Colonic mucosa (tissue), 4 donors: Measurements from ENCODE around the gene DYNLT2. TPM values are rescaled to one million over a fixed set of nuclear protein-coding genes. Genes with fewer than 3 reads are reported as not detected.

ENCODE experiments used
- DNase-seq: peaks from one replicate; pipeline ENCODE4 v3.0.0-alpha.2; 2020
- H3K27ac ChIP-seq: fragments of 200-600 bp; one replicate; pipeline ENCODE4 v1.8.0; 2021
- H3K27me3 ChIP-seq: fragments of 200-600 bp; one replicate; pipeline ENCODE4 v1.8.0; 2021
- H3K36me3 ChIP-seq: fragments of 200-600 bp; one replicate; pipeline ENCODE4 v1.8.0; 2021
- H3K4me1 ChIP-seq: fragments of 200-600 bp; one replicate; pipeline ENCODE4 v1.8.0; 2021; ENCODE audit warnings: mild to moderate bottlenecking
- H3K4me3 ChIP-seq: fragments of 200-600 bp; one replicate; pipeline ENCODE4 v1.8.0; 2021
- H3K9ac ChIP-seq, 2 donors: one replicate each; pipeline ENCODE4 v1.7.0; 2013; ENCODE audit warnings: control low read depth in 2 of 2, low read depth in 2 of 2, low read length in 2 of 2
- H3K9me3 ChIP-seq: fragments of 200-600 bp; one replicate; pipeline ENCODE4 v1.8.0; 2021
- CTCF ChIP-seq: fragments of 200-600 bp; IDR thresholded peaks from one replicate; pipeline ENCODE4 v1.8.0; 2022; ENCODE audit warnings: antibody characterized with exemption, mild to moderate bottlenecking
- intact Hi-C: fragments of 100-400 bp; cut with DNase I; formaldehyde crosslinking; loops from one replicate; pipeline ENCODE4 v1.14.1; 2022
- total RNA-seq, 2 donors: library from RNA; stranded (reverse); fragmentation: NEBNext Ultra II Directional in 1 of 2; extraction: Animal tissue kit (Norgen Biotek cat#: 25700) in 1 of 2; gene quantifications; one replicate each; pipeline ENCODE4 v1.2.1, GENCODE V29; 2021
- donor health status: healthy.
- donor health status: DM: no; HTN: no; CAD: no.
- donor health status: DM: no; HTN: no; CAD: no.

The DYNLT2 gene
- total RNA-seq, 2 donors from 2014 or later = 1.4 to 2.2 TPM

GRCh38 chr6:169714595-169714994, 36.8 kb downstream of the DYNLT2 start:
- Histone ChIP-seq H3K27me3 (no peaks in the 10 kb centered on the region), H3K9me3 (no peaks in the 10 kb centered on the region), H3K36me3 (no peaks in the 10 kb centered on the region), H3K27ac (no peak overlapping the region), H3K4me1 (no peaks in the 10 kb centered on the region), H3K9ac (no peak overlapping the region), H3K4me3 (no peak overlapping the region)
- intact Hi-C loops = no loop called here
- no peak for DNase-seq
- no peak for TF ChIP-seq CTCF

GRCh38 chr6:169714178-169714577, 37.2 kb downstream of the DYNLT2 start:
- no peak for DNase-seq
- H3K4me1 ChIP-seq = no peaks in the 10 kb centered on the region
- H3K9ac ChIP-seq = no peak overlapping the region
- intact Hi-C loops = no loop called here
- H3K27me3 ChIP-seq = no peaks in the 10 kb centered on the region
- H3K9me3 ChIP-seq = no peaks in the 10 kb centered on the region
- H3K36me3 ChIP-seq = no peaks in the 10 kb centered on the region
- TF ChIP-seq CTCF = no peak
- no peak overlapping the region for H3K4me3 ChIP-seq
- H3K27ac ChIP-seq = no peak overlapping the region

- H3K27ac ChIP-seq = no peak overlapping the region
- no peak overlapping the region for H3K9ac ChIP-seq
- H3K4me3 ChIP-seq = no peak overlapping the region
- H3K9me3 ChIP-seq = no peaks in the 10 kb centered on the region
- no peak for DNase-seq
- TF ChIP-seq CTCF = no peak
- H3K36me3 ChIP-seq = no peaks in the 10 kb centered on the region
- H3K4me1 ChIP-seq = no peaks in the 10 kb centered on the region
- H3K27me3 ChIP-seq = no peaks in the 10 kb centered on the region
- intact Hi-C loops = no loop called here
Measured at GRCh38 chr6:169710009-169710408, 41.4 kb downstream of the DYNLT2 start.

- H3K36me3 ChIP-seq = no peaks in the 10 kb centered on the region
- no peak for DNase-seq
Measured at GRCh38 chr6:169709293-169709692, 42.1 kb downstream of the DYNLT2 start.

DNA sequence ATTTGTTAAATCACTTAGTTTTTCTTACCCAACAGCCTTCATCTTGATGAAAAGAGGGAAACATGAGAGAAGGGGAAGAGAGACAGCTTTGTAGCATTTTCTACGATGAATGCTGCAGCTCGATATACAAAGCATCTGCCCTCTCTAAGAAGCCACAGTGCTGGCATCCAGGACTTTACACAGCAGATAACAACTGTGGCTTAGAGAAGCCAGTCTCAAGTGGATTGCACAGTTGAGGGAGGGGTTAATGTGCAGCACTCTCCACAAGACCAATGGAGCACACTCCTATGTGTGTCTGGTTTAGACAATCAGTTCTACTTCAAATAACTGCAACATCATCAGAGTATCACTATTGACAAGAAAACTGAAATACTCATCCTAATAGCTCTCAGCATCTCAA, 43.6 kb downstream of the DYNLT2 start:
- no peaks in the 10 kb centered on the region for H3K36me3 ChIP-seq
- no peaks in the 10 kb centered on the region for H3K27me3 ChIP-seq
- intact Hi-C loops = loop anchor here (10.0 kb wide), 1 partner anchor 47 kb away; the partner anchor contains the start of genes DYNLT2 and ERMARD
- no peak for DNase-seq
- no peaks in the 10 kb centered on the region for H3K9me3 ChIP-seq
- H3K4me1 ChIP-seq = peaks cover 8% of the 10 kb centered on the region
- no peak for TF ChIP-seq CTCF
- no peak overlapping the region for H3K4me3 ChIP-seq
- no peak overlapping the region for H3K9ac ChIP-seq
- no peak overlapping the region for H3K27ac ChIP-seq

More at GRCh38 chr6:169709293-169709692, 42.1 kb downstream of the DYNLT2 start:
- intact Hi-C loops = loop anchor here (10.0 kb wide), 1 partner anchor 46 kb away; the partner anchor contains the start of genes DYNLT2 and ERMARD
- no peaks in the 10 kb centered on the region for H3K4me1 ChIP-seq
- H3K9ac ChIP-seq = no peak overlapping the region
- no peak for TF ChIP-seq CTCF
- no peaks in the 10 kb centered on the region for H3K27me3 ChIP-seq
- H3K4me3 ChIP-seq = no peak overlapping the region
- H3K9me3 ChIP-seq = no peaks in the 10 kb centered on the region
- no peak overlapping the region for H3K27ac ChIP-seq
